Fibroblast of lung (primary cell): ENCODE results near the gene GDF2. TPM values are rescaled to one million over a fixed set of nuclear protein-coding genes. Genes with fewer than 3 reads are reported as not detected.

Source experiments
- DNase-seq, 2 donors: peaks; one replicate each; pipeline versions ENCODE4 v3.0.0 to v3.0.0-alpha.2; 2010; ENCODE audit warnings: low read depth in 2 of 2
- H2AFZ ChIP-seq: 2 replicates; pipeline ENCODE4 v1.5.1; 2012; ENCODE audit warnings: low read length, control low read depth, inconsistent platforms
- H3K27ac ChIP-seq: 2 replicates; pipeline ENCODE4 v1.5.1; 2011; ENCODE audit warnings: low read length, control low read depth; ENCODE audit not compliant: insufficient read depth
- H3K27me3 ChIP-seq: 2 replicates; pipeline ENCODE4 v1.5.1; 2011; ENCODE audit warnings: mild to moderate bottlenecking, low read length; ENCODE audit not compliant: control insufficient read depth, insufficient read depth
- H3K36me3 ChIP-seq: 2 replicates; pipeline ENCODE4 v1.5.1; 2011; ENCODE audit warnings: low read length; ENCODE audit not compliant: control insufficient read depth, insufficient read depth
- H3K4me1 ChIP-seq: 2 replicates; pipeline ENCODE4 v1.5.1; 2011; ENCODE audit warnings: low read length; ENCODE audit not compliant: control insufficient read depth, insufficient read depth; ENCODE audit errors: extremely low read depth
- H3K4me2 ChIP-seq: 2 replicates; pipeline ENCODE4 v1.5.1; 2011; ENCODE audit warnings: low read length, control low read depth; ENCODE audit not compliant: insufficient read depth; ENCODE audit errors: extremely low read depth
- H3K4me3 ChIP-seq, 4 experiments: fragments of 200-600 bp in 1 of 4; sonication (generic) in 1 of 4; replicated peaks in 1 of 4; 2 replicates each; pipeline ENCODE4 v1.5.1; 2011 to 2016; ENCODE audit warnings: low read length in 4 of 4, low read depth in 3 of 4, mild to moderate bottlenecking in 3 of 4, control low read depth in 2 of 4, inconsistent platforms in 1 of 4, mixed read lengths in 1 of 4; ENCODE audit not compliant: insufficient read depth in 1 of 4; ENCODE audit errors: control extremely low read depth in 1 of 4
- H3K79me2 ChIP-seq: 2 replicates; pipeline ENCODE4 v1.5.1; 2012; ENCODE audit warnings: mild to moderate bottlenecking, low read length, inconsistent platforms; ENCODE audit not compliant: control insufficient read depth, insufficient read depth
- H3K9ac ChIP-seq: 2 replicates; pipeline ENCODE4 v1.5.1; 2011; ENCODE audit warnings: mild to moderate bottlenecking, low read length, control low read depth; ENCODE audit not compliant: insufficient read depth
- H3K9me3 ChIP-seq: 2 replicates; pipeline ENCODE4 v1.5.1; 2012; ENCODE audit warnings: low read depth, low read length; ENCODE audit not compliant: control insufficient read depth, insufficient read depth
- H4K20me1 ChIP-seq: 2 replicates; pipeline ENCODE4 v1.5.1; 2011; ENCODE audit warnings: low read length; ENCODE audit not compliant: control insufficient read depth, insufficient read depth; ENCODE audit errors: extremely low read depth
- EZH2 ChIP-seq: IDR thresholded peaks from 2 replicates; pipeline ENCODE4 v1.5.1; 2012; ENCODE audit warnings: low read length, control low read depth, mild to moderate bottlenecking; ENCODE audit errors: missing control alignments
- polyA plus RNA-seq, 2 donors: library from polyadenylated mRNA; depleted of rRNA in 1 of 2; stranded (reverse) in 1 of 2; unstranded in 1 of 2; fragments of >200 nt; gene quantifications; 2 replicates each; pipeline ENCODE4 v1.2.1, GENCODE V29; 2011 to 2012; ENCODE audit warnings: missing spikeins in 1 of 2
- total RNA-seq: library from RNA; depleted of rRNA; stranded (reverse); fragments of >200 nt; gene quantifications from 2 replicates; pipeline ENCODE4 v1.2.1, GENCODE V29; 2014
- TF ChIP-seq, protein P1 (sequence below), 2 donors: IDR thresholded peaks in 1 of 2; conservative IDR thresholded peaks in 1 of 2; 1 replicate in 1 of 2; 2 replicates in 1 of 2; pipeline ENCODE4 v1.5.1; 2011 to 2012; ENCODE audit warnings: low read length in 2 of 2, control low read depth in 1 of 2, inconsistent platforms in 1 of 2, low read depth in 1 of 2, mild to moderate bottlenecking in 1 of 2

GDF2 gene
- total and polyA plus RNA-seq, 2 donors (not counting 1 experiment from before 2014, with no cell fraction given), result not detected

DNA sequence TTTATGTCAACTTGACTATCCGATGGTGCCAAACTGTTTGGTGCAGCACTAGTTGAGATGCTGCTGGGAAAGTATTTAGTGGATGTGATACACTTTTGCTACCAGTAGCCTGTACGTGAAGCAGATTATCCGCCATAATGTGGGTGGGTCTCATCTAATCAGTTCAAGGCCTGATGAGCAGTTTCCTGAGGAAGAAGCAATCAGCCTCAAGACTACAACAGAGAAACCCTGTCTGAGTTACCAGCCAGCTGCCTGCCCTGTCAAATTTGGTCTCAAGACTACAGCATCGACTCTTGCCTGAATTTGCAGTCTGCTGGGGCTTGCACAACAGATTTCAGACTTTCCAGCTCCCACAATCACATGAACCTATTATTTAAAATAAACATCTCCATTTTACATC, 15.1 kb downstream of the GDF2 start:
- no peaks in the 10 kb centered on the region for H3K4me1 ChIP-seq
- no peak for TF ChIP-seq EZH2
- TF ChIP-seq, protein P1, sequence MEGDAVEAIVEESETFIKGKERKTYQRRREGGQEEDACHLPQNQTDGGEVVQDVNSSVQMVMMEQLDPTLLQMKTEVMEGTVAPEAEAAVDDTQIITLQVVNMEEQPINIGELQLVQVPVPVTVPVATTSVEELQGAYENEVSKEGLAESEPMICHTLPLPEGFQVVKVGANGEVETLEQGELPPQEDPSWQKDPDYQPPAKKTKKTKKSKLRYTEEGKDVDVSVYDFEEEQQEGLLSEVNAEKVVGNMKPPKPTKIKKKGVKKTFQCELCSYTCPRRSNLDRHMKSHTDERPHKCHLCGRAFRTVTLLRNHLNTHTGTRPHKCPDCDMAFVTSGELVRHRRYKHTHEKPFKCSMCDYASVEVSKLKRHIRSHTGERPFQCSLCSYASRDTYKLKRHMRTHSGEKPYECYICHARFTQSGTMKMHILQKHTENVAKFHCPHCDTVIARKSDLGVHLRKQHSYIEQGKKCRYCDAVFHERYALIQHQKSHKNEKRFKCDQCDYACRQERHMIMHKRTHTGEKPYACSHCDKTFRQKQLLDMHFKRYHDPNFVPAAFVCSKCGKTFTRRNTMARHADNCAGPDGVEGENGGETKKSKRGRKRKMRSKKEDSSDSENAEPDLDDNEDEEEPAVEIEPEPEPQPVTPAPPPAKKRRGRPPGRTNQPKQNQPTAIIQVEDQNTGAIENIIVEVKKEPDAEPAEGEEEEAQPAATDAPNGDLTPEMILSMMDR (conservative IDR thresholded peaks at IDR 0.05 in 1 of 2, IDR thresholded peaks at IDR 0.05 in 1 of 2; ENCODE audit: low read depth in 1 of 2, low read length in 2 of 2), result no peak
- H3K9ac ChIP-seq, result no peak overlapping the region
- H3K27me3 ChIP-seq, result peaks cover 3% of the 10 kb centered on the region
- no peak overlapping the region for H2AFZ ChIP-seq
- H3K79me2 ChIP-seq, result no peaks in the 10 kb centered on the region
- no peaks in the 10 kb centered on the region for H3K36me3 ChIP-seq
- H3K4me2 ChIP-seq, result no peak overlapping the region
- peak in 1 of 2 donors; percentile 13 for DNase-seq
- no peaks in the 10 kb centered on the region for H4K20me1 ChIP-seq
- H3K4me3 ChIP-seq, result no peak overlapping the region
- H3K27ac ChIP-seq, result no peak overlapping the region
- no peaks in the 10 kb centered on the region for H3K9me3 ChIP-seq

GRCh38 chr10:47339186-47339735, 17.0 kb downstream of the GDF2 start:
- Histone ChIP-seq H3K4me2 (no peak overlapping the region), H3K36me3 (no peaks in the 10 kb centered on the region), H3K27me3 (no peaks in the 10 kb centered on the region), H3K79me2 (no peaks in the 10 kb centered on the region), H4K20me1 (no peaks in the 10 kb centered on the region), H3K9me3 (no peaks in the 10 kb centered on the region), H3K4me3 (no peak overlapping the region), H2AFZ (no peak overlapping the region), H3K9ac (no peak overlapping the region), H3K27ac (no peak overlapping the region), H3K4me1 (no peaks in the 10 kb centered on the region)
- TF ChIP-seq, protein P1 (conservative IDR thresholded peaks at IDR 0.05 in 1 of 2, IDR thresholded peaks at IDR 0.05 in 1 of 2; ENCODE audit: low read depth in 1 of 2, low read length in 2 of 2), result no peak
- no peak for TF ChIP-seq EZH2
- no peak for DNase-seq

GRCh38 chr10:47339759-47340607, 17.7 kb downstream of the GDF2 start:
- no peak overlapping the region for H3K4me3 ChIP-seq
- no peaks in the 10 kb centered on the region for H3K79me2 ChIP-seq
- no peaks in the 10 kb centered on the region for H3K27me3 ChIP-seq
- H2AFZ ChIP-seq, result no peak overlapping the region
- H3K36me3 ChIP-seq, result no peaks in the 10 kb centered on the region
- H3K4me2 ChIP-seq, result no peak overlapping the region
- no peak overlapping the region for H3K27ac ChIP-seq
- no peak for DNase-seq
- no peaks in the 10 kb centered on the region for H3K4me1 ChIP-seq
- no peaks in the 10 kb centered on the region for H3K9me3 ChIP-seq
- no peak for TF ChIP-seq EZH2
- TF ChIP-seq, protein P1 (conservative IDR thresholded peaks at IDR 0.05 in 1 of 2, IDR thresholded peaks at IDR 0.05 in 1 of 2; ENCODE audit: low read depth in 1 of 2, low read length in 2 of 2), result no peak
- H4K20me1 ChIP-seq, result no peaks in the 10 kb centered on the region
- no peak overlapping the region for H3K9ac ChIP-seq
